NCI-H524 treated with DMSO at 0.1 percent for 48 hours (cell line): ENCODE measurements around the gene EFCAB12.
"Not testable (repeated sequence)": the region's sequence is repeated elsewhere in the genome, so short reads cannot be mapped to it uniquely, and the experiment has no call there.

Experiments used
- DNase-seq: peaks from one replicate; lab custom pipeline; 2025; lab: John Stamatoyannopoulos, UW

The EFCAB12 gene

DNA sequence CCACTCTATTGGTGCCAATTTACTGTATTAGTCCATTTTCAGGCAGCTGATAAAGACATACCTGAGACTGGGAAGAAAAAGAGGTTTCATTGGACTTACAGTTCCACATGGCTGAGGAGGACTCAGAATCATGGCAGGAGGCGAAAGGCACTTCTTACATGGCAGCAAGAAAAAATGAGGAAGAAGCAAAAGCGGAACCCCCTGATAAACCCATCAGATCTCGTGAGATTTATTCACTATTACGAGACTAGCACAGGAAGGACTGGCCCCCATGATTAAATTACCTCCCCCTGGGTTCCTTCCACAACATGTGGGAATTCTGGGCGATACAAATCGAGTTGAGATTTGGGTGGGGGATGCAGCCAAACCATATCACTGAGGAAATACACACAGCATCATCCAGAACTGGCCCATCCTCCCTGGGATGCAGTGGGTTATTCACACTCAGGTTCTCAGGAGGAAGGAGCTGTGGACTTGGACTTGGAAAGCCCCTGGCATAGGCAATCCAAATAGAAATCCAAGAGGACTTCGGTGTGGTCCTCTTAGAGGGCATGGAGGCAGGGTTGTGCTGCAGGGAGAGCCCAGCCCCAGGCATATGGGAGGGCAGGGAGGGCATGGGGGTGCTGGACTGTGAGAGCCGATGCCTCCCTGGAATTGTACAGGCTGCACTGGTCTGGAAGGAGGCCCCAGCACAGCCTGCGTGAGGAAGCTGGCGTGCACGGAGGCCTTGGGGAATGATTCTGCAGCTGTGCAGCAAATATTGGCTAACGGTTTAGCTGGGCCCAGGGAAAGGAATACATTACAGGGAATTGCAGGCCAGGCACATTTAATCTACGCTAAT lies 62.9 kb downstream of the EFCAB12 start:
- no peak for DNase-seq

DNA sequence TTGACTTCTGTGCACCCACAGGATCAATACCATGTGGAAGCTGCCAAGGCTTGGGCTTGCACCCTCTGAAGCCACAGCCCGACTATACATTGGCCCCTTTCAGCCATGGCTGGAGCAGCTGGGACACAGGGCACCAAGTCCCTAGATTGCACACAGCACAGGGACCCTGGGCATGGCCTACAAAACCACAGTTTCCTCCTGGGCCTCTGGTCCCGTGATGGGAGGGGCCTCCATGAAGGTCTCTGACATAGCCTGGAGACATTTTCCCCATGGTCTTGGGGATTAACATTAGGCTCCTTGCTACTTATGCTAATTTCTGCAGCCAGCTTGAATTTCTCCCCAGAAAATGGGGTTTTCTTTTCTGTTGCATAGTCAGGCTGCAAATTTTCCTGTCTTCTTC lies 63.6 kb downstream of the EFCAB12 start:
- DNase-seq: not testable (repeated sequence)

DNA sequence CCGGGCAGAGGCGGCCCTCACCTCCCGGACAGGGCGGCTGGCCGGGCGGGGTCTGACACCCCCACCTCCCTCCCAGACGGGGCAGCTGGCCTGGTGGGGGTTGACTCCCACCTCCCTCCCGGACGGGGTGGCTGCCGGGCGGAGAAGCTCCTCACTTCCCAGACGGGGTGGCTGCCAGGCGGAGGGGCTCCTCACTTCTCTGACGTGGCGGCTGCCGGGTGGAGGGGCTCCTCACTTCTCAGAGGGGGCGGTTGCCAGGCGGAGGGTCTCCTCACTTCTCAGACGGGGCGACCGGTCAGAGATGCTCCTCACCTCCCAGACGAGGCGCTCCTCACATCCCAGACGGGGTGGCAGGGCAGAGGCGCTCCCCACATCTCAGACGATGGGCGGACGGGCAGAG lies 65.1 kb downstream of the EFCAB12 start:
- not testable (repeated sequence) for DNase-seq

DNA sequence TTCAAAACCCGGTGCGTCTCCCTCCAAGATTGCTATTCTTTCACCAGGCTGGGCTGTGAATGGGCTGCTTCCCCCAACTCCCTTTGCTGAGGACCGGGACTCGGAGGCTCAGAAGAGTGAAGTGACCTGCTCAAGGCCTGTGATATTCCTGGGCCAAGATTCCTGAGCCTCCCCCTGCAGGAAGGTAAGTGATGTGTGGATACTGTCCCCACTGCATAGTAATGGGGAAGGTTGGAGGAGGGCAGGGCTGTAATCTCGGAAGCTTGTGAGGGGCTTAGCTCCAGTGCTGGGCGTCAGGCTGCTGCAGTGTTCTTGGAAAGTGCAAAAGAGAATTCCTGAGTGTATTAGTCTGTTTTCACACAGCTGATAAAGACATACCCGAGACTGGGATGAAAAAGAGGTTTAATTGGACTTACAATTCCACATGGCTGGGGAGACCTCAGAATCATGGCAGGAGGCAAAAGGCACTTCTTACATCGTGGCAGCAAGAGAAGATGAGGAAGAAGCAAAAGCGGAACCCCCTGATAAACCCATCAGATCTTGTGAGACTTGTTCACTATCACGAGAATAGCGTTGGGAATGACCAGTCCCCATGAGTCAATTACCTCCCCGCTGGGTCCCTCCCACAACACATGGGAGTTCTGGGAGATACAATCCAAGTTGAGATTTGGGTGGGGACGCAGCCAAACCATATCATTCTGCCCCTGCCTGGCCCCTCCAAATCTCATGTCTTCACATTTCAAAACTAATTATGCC lies 67.6 kb downstream of the EFCAB12 start:
- no peak for DNase-seq

DNA sequence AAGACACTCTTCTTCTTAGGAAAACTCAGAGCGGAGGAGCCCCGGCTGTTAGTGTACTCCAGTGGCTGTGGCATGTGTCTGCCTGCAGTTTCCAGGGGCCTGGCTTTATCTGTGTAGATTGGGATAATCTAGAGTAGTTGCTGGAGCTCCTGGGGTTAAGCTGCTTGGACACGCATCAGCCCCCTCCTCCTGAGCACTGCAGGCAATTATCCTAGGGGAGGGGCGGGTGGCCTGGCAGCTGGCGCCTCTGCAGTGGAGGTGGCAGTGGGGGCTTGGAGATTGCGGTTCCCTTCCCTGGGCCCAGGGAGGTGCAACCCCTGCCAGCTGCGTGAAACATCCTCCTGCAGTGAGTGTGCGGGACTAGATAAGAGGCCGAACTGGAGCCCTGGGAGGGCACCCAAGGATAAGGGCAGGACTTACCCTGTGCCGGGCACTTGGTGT lies 68.2 kb downstream of the EFCAB12 start:
- peak; percentile 13 for DNase-seq

DNA sequence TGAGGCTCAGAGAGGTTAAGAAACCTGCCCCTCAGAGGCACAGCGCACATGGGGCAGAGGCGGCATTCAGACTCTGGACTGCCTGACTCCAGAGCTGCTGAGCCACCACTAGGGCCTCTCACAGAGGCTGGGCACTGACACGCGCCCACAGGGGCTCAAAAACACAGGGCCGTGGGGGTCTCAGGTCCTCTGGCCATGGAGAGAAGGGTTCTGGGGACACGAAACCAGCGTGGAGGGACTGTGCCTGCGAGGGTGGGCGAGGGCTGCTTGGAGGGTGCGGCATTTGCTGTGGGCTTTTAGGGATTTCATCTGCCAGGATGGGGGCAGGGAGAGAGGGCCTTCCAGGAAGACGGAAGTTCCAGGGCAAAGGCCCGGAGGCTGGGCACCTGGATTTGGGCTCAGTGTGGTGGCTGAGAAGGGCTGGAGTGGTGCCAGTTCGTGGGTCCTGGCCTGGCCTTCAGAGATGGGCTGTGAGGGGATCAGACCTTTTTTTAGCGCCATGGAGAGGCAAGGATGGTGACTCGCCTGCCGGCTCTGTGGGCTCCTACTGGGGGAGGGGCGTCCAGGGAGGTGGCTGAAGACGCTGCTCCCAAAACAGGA lies 69.6 kb downstream of the EFCAB12 start:
- DNase-seq: no peak

DNA sequence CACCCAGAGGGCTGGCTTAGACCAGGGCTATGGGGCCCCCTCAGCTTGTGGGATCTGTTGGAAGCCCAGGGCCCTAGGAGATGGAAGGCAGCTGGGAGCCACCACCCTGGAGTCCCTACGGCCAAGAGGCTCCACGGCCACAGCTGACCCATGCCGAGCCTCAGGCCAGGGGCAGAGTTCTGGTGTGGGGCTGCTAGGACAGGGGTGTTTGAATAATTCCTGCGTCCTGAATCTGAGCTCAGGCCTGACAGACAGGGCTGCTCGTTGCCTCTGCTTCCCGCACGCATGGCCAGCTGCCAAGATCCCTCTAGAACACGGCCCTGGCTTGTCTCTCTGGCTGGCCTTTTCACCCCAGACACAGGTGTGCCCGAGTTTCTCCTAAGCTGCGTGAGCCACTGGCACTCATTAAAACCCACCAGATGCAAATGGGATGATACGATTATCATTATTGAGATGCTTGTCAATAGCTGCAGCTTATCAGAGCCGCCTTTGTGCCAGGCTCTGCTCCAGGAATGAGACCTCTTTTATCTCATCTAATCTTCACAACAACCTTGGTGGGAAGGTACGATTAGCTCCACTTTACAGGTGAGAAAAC lies 70.2 kb downstream of the EFCAB12 start:
- no peak for DNase-seq

DNA sequence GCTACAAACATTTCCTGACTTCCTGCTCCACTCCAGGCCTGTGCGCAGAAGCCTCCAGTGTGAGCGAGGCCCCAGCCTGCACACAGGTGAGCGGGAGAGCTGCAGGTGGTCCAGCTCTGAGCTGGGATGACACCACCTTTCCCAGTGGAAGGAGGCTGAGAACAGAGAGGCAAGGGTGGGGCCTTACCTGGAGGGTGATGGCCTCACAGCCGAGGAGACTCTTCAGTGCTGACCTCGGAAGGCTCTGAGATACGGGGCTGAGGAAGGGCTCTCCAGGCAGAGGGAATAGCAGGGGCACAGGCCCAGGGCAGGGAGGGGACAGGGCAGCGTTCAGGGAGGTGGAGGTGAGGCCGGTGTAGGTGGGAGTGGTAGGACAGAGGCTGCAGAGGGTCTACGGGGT lies 70.8 kb downstream of the EFCAB12 start:
- no peak for DNase-seq

DNA sequence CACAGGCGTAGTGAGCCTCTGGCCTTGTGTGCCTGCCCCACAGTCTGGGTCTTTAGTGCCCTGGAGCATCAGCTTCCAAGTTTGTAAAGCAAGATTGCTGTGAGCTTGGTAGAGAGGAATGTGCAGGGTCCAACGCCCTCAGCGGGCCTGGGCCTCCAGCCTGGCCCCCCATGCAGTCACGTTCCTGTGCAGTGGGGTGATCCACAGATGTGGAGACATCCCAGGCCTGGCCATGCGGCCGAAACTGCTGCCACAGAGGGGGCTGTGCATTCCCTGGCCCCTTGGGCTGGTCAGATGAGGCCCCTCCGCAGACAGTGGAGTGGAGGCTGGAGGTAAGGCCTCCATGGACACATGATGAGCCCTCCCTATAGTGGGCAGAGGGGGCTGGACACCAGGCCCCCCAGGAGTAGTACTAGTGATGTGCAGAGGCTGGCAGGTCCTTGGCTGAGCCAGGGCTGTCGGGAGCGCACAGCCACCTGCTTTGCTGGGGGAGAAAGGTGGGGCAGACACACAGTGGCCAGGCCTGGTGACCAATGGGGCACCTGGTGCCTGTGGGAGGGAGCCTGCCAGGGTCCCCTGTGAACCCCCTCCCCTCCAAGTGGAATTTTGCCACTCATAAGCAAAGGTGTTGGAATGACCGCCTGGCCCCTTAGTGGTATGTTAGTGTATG lies 71.5 kb downstream of the EFCAB12 start:
- DNase-seq: no peak

DNA sequence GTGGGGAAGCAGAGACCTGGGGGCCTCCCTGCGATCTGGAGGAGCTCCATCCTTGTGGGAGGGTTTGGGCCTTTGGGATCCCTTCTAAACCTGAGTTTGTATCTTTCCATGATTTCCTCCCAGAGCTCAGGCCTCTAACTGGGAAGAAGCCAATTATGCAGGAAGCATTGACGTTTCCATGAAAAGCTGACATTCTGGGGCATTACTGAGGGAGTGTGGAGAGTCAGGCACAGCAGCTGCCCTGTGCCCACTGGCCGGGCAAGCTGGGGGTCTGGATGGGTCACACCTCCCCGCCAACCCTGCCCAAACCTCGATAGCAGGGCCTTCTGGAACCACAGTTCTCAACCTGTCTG lies 74.9 kb downstream of the EFCAB12 start:
- no peak for DNase-seq

DNA sequence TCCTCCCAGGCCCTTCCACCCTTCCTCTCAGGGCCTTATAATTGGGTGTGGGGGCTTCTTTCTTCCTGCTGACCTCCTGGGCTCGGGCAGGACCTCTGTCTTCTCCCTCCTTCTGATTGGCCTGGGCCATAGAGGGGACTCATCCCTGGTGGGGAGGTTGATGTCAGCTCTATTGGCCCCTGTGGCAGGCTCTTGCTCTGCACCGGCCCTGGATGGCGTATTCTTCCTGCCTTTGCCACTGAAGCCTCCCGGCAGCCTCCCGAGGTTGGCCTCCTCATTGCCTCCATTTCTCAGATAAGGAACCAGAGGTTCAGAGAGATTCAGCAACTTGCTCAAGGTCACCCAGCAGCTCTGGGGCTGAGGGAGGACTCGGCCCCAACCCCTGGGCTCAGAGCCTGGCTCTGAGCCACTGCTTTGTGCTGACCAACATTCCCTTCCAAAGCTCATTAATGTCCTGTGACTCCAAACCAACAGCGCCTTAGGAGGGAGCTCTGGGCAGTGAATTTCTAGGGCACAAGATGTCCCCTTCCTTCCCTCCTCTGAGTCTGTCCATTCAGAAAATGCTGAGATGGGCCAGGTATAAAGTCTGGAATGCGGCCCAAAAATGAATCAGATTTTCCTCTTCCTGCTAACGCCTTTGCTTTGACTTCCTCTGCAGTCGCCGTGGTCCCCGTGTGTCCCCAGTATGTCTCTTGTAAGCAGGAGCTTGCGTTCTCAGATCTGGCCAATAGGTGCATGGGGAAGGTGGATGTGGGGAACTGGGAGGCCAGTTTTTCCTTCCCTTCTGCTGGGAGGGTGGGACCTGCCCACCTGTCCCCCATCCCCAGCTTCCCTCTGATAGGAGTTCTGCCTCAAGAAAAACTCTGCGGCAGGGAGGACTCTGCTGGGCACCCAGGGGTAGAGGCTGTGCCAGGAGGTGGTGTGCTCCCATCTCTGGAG lies 75.5 kb downstream of the EFCAB12 start:
- DNase-seq: no peak

DNA sequence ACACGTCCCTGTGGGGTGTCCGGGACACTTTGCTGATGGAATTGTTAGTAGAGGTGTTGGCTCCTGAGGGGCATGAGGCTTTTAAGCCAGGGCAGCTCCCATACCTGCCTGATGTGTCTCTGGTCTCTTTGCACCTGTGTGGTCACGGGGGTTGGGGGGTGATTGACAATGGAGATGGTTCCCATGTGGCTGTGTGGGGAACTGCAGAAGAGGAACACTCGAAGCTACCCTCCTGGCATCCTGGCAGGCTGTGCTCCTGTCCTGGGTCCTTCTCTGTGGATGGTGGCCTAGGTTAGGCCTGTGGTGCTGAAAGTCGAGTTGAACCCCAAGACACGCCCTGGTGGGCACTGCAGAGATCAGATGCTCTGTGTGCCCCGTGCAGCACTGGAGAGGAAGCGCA lies 76.4 kb downstream of the EFCAB12 start:
- no peak for DNase-seq
